Activated effector memory CD4-positive, alpha-beta T cell treated with Interleukin-2 at 50 U/mL for 16 hours (primary cell): ENCODE results near the gene FBXO48.

ENCODE experiments used
- DNase-seq: peaks from one replicate; pipeline ENCODE4 v3.0.0-alpha.2; 2020

FBXO48 gene

GRCh38 chr2:68432696-68433658, 34.1 kb downstream of the FBXO48 start:
- no peak for DNase-seq

- DNase-seq: no peak
Observed at GRCh38 chr2:68431316-68431972, 35.6 kb downstream of the FBXO48 start.

- DNase-seq: no peak
Observed at GRCh38 chr2:68429311-68429826, 37.7 kb downstream of the FBXO48 start.

- no peak for DNase-seq
Observed at GRCh38 chr2:68428746-68429145, 38.3 kb downstream of the FBXO48 start.

- DNase-seq: no peak
Observed at GRCh38 chr2:68428126-68428525, 39.0 kb downstream of the FBXO48 start.

GRCh38 chr2:68426848-68427579, 40.1 kb downstream of the FBXO48 start:
- no peak for DNase-seq

GRCh38 chr2:68426446-68426845, 40.6 kb downstream of the FBXO48 start:
- DNase-seq: no peak

- no peak for DNase-seq
Observed at GRCh38 chr2:68425503-68425902, 41.6 kb downstream of the FBXO48 start.

- DNase-seq: no peak
Observed at GRCh38 chr2:68423966-68424650, 43.0 kb downstream of the FBXO48 start.

- DNase-seq: no peak
Observed at GRCh38 chr2:68420254-68420910, 46.7 kb downstream of the FBXO48 start.

GRCh38 chr2:68418855-68419254, 48.2 kb downstream of the FBXO48 start:
- no peak for DNase-seq

GRCh38 chr2:68418419-68418818, 48.7 kb downstream of the FBXO48 start:
- DNase-seq: no peak

GRCh38 chr2:68417926-68418325, 49.2 kb downstream of the FBXO48 start:
- no peak for DNase-seq

- no peak for DNase-seq
Observed at GRCh38 chr2:68416081-68416675, 50.9 kb downstream of the FBXO48 start.

- no peak for DNase-seq
Observed at GRCh38 chr2:68415521-68415920, 51.6 kb downstream of the FBXO48 start.

- DNase-seq: no peak
Observed at GRCh38 chr2:68414876-68415275, 52.2 kb downstream of the FBXO48 start.

GRCh38 chr2:68414452-68414851, 52.6 kb downstream of the FBXO48 start:
- no peak for DNase-seq

- no peak for DNase-seq
Observed at GRCh38 chr2:68413466-68413865, 53.6 kb downstream of the FBXO48 start.

- no peak for DNase-seq
Observed at GRCh38 chr2:68412127-68412819, 54.8 kb downstream of the FBXO48 start.

GRCh38 chr2:68411397-68412126, 55.5 kb downstream of the FBXO48 start:
- no peak for DNase-seq
